ENCODE results near the gene MAP3K13. TPM values are rescaled to one million over a fixed set of nuclear protein-coding genes. Genes with fewer than 3 reads are reported as not detected.

MAP3K13 gene, protein sequence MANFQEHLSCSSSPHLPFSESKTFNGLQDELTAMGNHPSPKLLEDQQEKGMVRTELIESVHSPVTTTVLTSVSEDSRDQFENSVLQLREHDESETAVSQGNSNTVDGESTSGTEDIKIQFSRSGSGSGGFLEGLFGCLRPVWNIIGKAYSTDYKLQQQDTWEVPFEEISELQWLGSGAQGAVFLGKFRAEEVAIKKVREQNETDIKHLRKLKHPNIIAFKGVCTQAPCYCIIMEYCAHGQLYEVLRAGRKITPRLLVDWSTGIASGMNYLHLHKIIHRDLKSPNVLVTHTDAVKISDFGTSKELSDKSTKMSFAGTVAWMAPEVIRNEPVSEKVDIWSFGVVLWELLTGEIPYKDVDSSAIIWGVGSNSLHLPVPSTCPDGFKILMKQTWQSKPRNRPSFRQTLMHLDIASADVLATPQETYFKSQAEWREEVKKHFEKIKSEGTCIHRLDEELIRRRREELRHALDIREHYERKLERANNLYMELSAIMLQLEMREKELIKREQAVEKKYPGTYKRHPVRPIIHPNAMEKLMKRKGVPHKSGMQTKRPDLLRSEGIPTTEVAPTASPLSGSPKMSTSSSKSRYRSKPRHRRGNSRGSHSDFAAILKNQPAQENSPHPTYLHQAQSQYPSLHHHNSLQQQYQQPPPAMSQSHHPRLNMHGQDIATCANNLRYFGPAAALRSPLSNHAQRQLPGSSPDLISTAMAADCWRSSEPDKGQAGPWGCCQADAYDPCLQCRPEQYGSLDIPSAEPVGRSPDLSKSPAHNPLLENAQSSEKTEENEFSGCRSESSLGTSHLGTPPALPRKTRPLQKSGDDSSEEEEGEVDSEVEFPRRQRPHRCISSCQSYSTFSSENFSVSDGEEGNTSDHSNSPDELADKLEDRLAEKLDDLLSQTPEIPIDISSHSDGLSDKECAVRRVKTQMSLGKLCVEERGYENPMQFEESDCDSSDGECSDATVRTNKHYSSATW
- total RNA-seq = 10 to 100 TPM; 10.7 to 17.7 TPM

DNA sequence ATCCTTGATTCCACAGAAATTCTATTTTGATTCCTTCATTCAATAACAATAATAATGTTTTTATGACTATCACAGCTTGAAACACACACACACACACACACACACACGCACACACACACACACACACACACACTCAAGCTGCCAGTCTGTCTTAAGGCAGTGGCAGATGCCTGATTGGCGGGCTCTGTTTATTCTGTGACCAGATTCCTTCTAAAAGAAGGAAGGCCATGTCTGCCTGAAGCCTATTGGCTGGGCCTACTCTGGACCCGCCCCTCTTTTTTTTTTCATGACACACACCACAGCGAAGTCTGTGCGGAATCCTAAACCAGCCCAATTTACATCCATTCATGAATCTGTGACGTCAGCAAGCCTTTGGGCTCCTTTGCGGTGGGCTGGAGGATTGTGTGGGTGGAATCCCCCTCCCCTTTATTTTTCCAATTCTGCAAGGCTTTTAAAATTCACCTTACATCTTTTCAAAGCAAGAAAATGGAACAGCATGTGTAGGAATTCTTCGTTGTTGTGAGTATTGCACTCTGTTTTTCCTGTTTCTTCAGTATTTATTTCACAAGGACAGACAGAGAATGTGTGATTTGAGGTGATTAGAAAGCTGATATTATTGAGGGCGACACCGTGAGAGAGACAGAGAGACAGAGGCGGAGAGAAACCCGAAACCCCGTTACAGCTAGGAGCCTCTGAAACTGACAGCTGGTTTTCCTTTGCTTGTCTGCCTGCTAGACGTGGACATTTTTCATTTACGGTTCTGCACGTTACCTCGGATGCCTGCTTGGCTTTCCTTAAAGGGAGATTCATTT, at the start of gene MAP3K13:
TSS of gene MAP3K13 (plus strand) at position 287 of the 812 bp plus-strand sequence. CDS start 65,446 bp downstream, outside the sequence.
- DNase-seq (ENCODE audit: low spot score in 2 of 2) (peak in 1 of 2 donors; percentile 49), ATAC-seq (peak; percentile 93 to 99)
- H3K27ac Mint-ChIP-seq = no peak within 1 kb of the TSS
- no peaks in the 10 kb centered on the region for H3K36me3 Mint-ChIP-seq
- no peaks in the 10 kb centered on the region for H3K9me3 Mint-ChIP-seq

GRCh38 chr3:185313693-185314246, 49.2 kb upstream of the MAP3K13 start:
- peaks cover 3 to 10% of the 10 kb centered on the region in 2 donors for H3K9me3 Mint-ChIP-seq
- no peak for DNase-seq (ENCODE audit: low spot score in 2 of 2)
- H3K36me3 Mint-ChIP-seq = peaks cover 4 to 6% of the 10 kb centered on the region in 2 donors
- H3K27ac Mint-ChIP-seq = no peak overlapping the region
- no peak for ATAC-seq

DNA sequence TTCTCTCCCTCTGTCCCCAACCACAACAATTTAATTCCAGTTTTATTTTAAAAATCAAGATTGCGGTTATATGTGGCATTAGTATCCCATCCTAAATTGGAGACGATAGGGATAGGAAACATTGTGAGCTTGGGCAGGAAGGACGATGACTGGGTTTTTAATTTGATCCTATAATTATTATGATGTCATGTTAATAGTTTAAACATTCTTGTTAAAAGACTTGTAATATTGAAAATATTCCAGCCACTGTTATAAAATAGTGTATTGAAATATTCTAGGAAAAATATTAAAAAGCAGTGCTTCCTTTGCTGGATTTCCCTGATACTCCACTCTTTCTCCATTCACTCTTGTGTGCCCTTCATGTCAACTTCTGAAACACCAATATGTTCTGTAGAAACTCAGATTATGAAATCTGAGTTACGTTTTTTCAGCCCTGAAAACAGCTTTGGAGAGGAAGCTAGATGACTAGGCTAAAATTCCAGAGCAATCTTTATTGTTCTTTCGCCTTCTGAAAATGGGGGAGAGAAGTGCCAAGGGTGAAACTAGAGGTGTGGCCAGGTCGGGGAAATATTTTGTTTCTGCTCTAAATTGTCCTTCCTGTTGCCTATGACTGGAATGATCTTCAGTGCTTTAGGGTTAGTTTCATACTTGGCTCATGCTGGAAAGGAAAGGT, 46.1 kb upstream of the MAP3K13 start:
- Mint-ChIP-seq H3K9me3 (no peaks in the 10 kb centered on the region), H3K27ac (no peak overlapping the region), H3K36me3 (no peaks in the 10 kb centered on the region)
- DNase-seq (ENCODE audit: low spot score in 2 of 2) (no peak), ATAC-seq (no peak)

DNA sequence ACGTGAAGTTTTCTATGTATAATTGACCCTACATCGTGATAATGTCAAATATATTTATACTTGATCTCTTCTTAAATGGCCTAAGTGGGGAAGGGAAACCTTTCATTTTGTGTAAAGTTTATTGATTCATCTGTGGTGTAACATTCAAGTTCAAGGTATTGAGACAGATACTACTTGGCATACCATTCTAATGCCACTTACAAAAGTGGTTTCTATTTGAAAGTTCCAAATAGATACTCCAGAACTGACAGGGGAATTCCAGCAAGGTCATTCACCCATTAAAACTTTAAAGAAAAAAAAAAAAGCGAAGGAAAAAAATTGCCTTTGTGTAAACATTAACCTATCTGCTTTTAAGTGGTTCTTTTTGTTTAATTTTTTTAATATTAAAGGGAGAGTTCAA, 45.3 kb upstream of the MAP3K13 start:
- H3K9me3 Mint-ChIP-seq = no peaks in the 10 kb centered on the region
- ATAC-seq (no peak), DNase-seq (ENCODE audit: low spot score in 2 of 2) (no peak)
- no peak overlapping the region for H3K27ac Mint-ChIP-seq
- H3K36me3 Mint-ChIP-seq = no peaks in the 10 kb centered on the region

DNA sequence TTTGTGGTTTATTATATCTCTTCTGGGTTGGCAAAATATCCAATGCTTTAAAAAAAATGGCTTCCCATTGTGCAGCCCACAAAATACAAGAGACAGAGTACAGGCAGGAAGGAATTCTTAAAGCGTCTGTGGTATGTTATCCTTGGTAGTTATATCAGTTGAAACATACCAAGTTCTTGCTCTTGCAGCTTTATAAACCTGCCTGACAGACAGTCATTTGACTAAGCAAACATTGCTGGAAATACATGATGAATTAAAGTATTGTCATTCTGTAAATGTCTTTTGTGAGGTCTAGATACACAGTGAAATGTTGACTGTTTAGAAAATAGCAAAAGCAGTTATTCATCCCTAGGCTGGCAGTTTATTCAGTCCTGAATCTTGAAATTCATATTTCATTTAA, 44.8 kb upstream of the MAP3K13 start:
- Mint-ChIP-seq H3K36me3 (no peaks in the 10 kb centered on the region), H3K27ac (no peak overlapping the region), H3K9me3 (no peaks in the 10 kb centered on the region)
- no peak for ATAC-seq
- DNase-seq (ENCODE audit: low spot score in 2 of 2) = no peak

DNA sequence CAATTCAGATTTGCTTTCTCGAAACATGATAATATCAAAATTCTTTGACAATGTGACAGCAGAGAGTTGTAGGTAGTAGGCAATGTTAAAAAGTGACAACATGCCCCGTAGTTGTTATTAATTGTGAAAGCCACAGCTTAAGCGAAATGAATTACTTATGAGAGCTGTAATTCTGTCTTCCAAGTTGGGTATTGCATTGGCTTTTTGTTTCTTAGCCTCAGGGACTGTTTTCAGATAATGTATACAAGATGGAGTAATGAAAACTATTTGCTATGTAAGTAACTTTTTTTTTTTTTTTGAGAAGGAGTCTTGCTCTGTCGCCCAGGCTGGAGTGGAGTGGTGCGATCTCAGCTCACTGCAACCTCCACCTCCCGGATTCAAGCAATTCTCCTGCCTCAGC, 43.1 kb upstream of the MAP3K13 start:
- DNase-seq (ENCODE audit: low spot score in 2 of 2) (no peak), ATAC-seq (no peak)
- no peaks in the 10 kb centered on the region for H3K36me3 Mint-ChIP-seq
- H3K9me3 Mint-ChIP-seq = no peaks in the 10 kb centered on the region
- no peak overlapping the region for H3K27ac Mint-ChIP-seq

DNA sequence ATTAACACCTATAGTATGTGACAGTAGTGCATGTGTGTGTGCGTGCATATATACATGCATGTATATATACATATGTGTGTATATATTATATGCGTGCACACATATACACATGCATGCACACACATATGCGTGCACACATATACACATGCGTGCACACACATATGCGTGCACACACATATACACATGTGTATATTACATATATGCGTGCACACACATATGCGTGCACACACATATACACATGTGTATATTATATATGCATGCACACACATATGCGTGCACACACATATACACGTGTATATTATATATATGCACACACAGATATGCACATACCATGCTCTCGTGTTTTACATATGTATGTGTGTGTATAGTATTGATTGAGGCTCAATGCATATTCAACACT, 42.0 kb upstream of the MAP3K13 start:
- H3K9me3 Mint-ChIP-seq = no peaks in the 10 kb centered on the region

GRCh38 chr3:185322101-185322719, 40.7 kb upstream of the MAP3K13 start:
- ATAC-seq = no peak
- Mint-ChIP-seq H3K36me3 (no peaks in the 10 kb centered on the region), H3K27ac (no peak overlapping the region), H3K9me3 (no peaks in the 10 kb centered on the region)
- DNase-seq (ENCODE audit: low spot score in 2 of 2) = no peak

More for the DNA sequence above, 42.0 kb upstream of the MAP3K13 start:
- DNase-seq (ENCODE audit: low spot score in 2 of 2) (no peak), ATAC-seq (no peak)
- Mint-ChIP-seq H3K27ac (no peak overlapping the region), H3K36me3 (no peaks in the 10 kb centered on the region)

DNA sequence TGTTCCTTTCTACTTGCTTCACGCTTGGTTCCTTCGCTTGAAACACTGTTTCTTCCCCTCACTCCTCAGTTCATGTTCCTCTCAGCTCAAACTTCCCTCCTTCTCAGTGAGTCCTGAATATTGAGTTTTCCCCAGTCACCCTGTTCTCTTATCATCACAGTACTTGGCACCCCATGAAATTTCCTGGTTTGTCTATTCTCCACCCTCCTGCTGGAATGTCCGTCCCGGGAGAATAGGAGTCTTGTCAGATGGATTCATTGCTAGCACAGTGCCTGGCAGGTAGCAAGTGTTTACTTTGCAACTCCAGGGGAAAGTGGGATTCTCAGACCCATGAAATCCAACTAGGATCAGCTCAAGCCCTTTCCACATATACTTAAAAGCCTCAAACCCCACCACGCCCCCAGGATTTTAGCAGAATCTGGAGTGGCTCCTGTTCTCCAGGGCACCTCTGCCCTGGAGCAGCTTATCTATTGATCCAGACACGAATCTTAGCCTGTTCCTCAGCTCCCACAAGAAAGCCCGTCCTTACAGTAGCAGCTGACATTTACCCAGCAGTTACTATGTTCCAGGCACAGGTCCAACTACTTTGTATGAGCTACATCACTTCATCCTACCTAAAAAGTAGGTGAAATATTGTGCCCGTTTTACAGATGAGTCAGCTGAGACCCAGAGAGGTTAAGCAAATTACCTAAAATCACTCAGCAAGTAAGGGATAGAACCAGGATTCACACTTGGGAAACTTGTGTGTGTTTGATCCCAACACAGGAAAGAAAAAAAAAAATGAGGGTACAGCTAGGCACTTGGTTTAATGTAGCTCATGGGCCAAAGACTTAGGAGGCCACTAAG, 36.8 kb upstream of the MAP3K13 start:
- no peak overlapping the region for H3K27ac Mint-ChIP-seq
- no peak for DNase-seq (ENCODE audit: low spot score in 2 of 2)
- no peaks in the 10 kb centered on the region for H3K9me3 Mint-ChIP-seq
- no peak for ATAC-seq
- no peaks in the 10 kb centered on the region for H3K36me3 Mint-ChIP-seq

- H3K27ac Mint-ChIP-seq = no peak overlapping the region
- H3K9me3 Mint-ChIP-seq = no peaks in the 10 kb centered on the region
- ATAC-seq = no peak
- no peak for DNase-seq (ENCODE audit: low spot score in 2 of 2)
- no peaks in the 10 kb centered on the region for H3K36me3 Mint-ChIP-seq
These were observed 35.9 kb upstream of the MAP3K13 start for GRCh38 chr3:185327062-185327461.

DNA sequence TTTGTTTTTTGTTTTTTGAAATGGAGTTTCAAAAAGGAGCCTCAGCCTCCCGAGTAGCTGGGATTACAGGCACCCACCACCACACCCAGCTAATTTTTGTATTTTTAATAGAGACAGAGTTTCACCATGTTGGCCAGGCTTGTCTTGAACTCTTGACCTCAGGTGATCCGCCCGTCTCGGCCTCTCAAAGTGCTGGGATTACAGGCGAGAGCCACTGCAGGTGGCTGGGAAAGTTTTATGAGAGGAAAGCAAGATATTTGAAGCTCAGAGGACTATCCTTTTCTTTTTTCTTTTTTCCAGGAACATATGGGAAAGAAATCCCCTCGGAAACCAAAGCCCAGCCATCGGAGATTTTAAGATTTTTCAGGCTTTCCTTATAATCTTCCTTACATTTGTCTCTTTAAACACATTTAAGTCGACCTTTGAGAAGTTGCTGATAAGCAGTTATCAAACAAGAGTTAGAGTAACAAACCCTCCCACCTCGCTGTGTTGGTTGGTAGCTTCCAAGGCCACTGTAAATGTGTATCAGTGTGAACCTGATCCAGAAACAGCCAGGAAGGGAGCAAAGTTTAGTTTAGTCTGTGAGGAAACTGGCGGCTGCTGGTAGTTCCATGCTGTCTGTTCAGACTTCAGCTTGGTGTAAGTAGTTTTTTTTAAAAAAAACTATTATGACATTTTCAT, 34.5 kb upstream of the MAP3K13 start:
- Mint-ChIP-seq H3K9me3 (no peaks in the 10 kb centered on the region), H3K27ac (no peak overlapping the region), H3K36me3 (no peaks in the 10 kb centered on the region)
- DNase-seq (ENCODE audit: low spot score in 2 of 2) (no peak), ATAC-seq (no peak)

DNA sequence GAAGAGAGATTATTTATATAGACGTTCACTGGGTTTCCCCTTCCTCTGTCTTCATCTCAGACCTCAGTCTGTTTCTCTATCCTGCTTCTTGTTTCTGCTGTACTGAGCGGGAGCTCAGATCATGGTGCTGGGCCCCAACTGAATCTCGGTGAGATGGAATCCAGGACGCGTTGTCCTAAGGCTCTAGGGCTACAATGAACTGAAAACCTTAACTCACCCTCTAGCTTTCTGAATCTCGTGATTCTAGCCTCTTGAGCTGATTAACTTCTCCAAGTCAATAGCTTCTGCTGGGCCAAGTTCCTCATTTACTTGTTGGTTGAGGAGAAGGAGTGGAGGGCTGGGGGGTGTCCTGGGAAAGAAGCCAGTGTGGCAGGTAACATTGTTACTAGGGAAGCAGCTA, 32.7 kb upstream of the MAP3K13 start:
- H3K9me3 Mint-ChIP-seq = no peaks in the 10 kb centered on the region
- DNase-seq (ENCODE audit: low spot score in 2 of 2) = no peak
- no peaks in the 10 kb centered on the region for H3K36me3 Mint-ChIP-seq
- ATAC-seq = no peak
- peak overlapping the region in 1 of 2 donors; percentile 65 for H3K27ac Mint-ChIP-seq

- Mint-ChIP-seq H3K36me3 (no peaks in the 10 kb centered on the region), H3K27ac (no peak overlapping the region), H3K9me3 (no peaks in the 10 kb centered on the region)
- DNase-seq (ENCODE audit: low spot score in 2 of 2) (no peak), ATAC-seq (no peak)
These were observed 32.3 kb upstream of the MAP3K13 start for GRCh38 chr3:185330644-185331043.

GRCh38 chr3:185332026-185332735, 30.8 kb upstream of the MAP3K13 start:
- ATAC-seq = peak; percentile 81 to 94
- Mint-ChIP-seq H3K9me3 (no peaks in the 10 kb centered on the region), H3K27ac (no peak overlapping the region), H3K36me3 (no peaks in the 10 kb centered on the region)
- no peak for DNase-seq (ENCODE audit: low spot score in 2 of 2)
